HG03571 (cell line): ENCODE results near the gene GIMAP8.
"Not testable (repeated sequence)": the region's sequence is repeated elsewhere in the genome, so short reads cannot be mapped to it uniquely, and the experiment has no call there.

ENCODE experiments used
- ATAC-seq: cut with Tn5 transposase; IDR thresholded peaks from one replicate; pipeline ENCODE4 v1.9.1; 2021; ENCODE audit not compliant: unreplicated experiment

The GIMAP8 gene

GRCh38 chr7:150435390-150436073, 14.9 kb upstream of the GIMAP8 start:
- ATAC-seq = peak; percentile 93

- no peak for ATAC-seq
Measured at GRCh38 chr7:150439967-150440366, 10.5 kb upstream of the GIMAP8 start.

- no peak for ATAC-seq
Measured at GRCh38 chr7:150441524-150441923, 8.9 kb upstream of the GIMAP8 start.

- ATAC-seq = no peak
Measured at GRCh38 chr7:150442811-150443210, 7.6 kb upstream of the GIMAP8 start.

GRCh38 chr7:150443793-150444540, 6.5 kb upstream of the GIMAP8 start:
- no peak for ATAC-seq

GRCh38 chr7:150444674-150445365, 5.6 kb upstream of the GIMAP8 start:
- ATAC-seq = no peak

- no peak for ATAC-seq
Measured at GRCh38 chr7:150446288-150446938, 4.0 kb upstream of the GIMAP8 start.

- ATAC-seq = peak; percentile 8
Measured at GRCh38 chr7:150447966-150448788, 2.3 kb upstream of the GIMAP8 start.

GRCh38 chr7:150448789-150449147, 1.7 kb upstream of the GIMAP8 start:
- peak; percentile 57 for ATAC-seq

- no peak for ATAC-seq
Measured at GRCh38 chr7:150449206-150449952, 1.1 kb upstream of the GIMAP8 start.

GRCh38 chr7:150451097-150451793, 815 bp downstream of the GIMAP8 start:
- no peak for ATAC-seq

GRCh38 chr7:150451833-150452461, 1.5 kb downstream of the GIMAP8 start:
- ATAC-seq = no peak

GRCh38 chr7:150453181-150453580, 2.8 kb downstream of the GIMAP8 start:
- no peak for ATAC-seq

- no peak for ATAC-seq
Measured at GRCh38 chr7:150453892-150454291, 3.5 kb downstream of the GIMAP8 start.

- not testable (repeated sequence) for ATAC-seq
Measured at GRCh38 chr7:150457064-150457463, 6.6 kb downstream of the GIMAP8 start.

- ATAC-seq = no peak
Measured at GRCh38 chr7:150458235-150458634, 7.8 kb downstream of the GIMAP8 start.

- no peak for ATAC-seq
Measured at GRCh38 chr7:150458756-150459155, 8.3 kb downstream of the GIMAP8 start.

- ATAC-seq = no peak
Measured at GRCh38 chr7:150461520-150461919, 11.1 kb downstream of the GIMAP8 start.

- ATAC-seq = no peak
Measured at GRCh38 chr7:150462413-150462812, 12.0 kb downstream of the GIMAP8 start.
